ENCODE measurements around the gene FCN2. TPM values are rescaled to one million over a fixed set of nuclear protein-coding genes. Genes with fewer than 3 reads are reported as not detected.

The FCN2 gene
- total RNA-seq, 1 experiment from 2014 or later, result not detected

DNA sequence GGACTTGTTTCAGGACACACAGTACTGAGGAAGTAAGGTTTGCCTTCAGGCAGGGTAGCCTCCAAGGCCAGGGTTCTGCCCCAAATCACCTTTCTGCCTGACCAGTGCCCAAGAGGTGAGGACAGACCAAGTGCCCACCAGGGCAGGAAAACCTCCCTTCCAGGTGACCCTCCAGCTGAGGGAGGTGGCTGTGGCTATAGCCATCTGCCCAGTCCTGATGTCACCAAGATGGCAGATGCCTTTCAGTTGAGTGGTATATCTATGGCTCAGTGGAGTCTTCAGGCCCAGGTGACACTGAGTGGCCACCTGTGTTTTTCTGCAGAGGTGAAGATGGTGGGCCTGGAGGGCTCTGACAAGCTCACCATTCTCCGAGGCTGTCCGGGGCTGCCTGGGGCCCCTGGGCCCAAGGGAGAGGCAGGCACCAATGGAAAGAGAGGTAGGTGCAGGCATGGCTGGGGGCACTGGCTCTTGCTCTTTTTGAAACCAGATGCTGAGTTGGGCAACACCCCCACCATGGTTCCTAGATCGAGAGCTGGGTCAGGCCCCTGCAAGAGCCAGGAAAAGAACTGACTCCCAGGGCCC is 1.7 kb downstream of the FCN2 start:
- BruUV-seq (replicated peaks), result no TSS peak
- H3K27ac ChIP-seq (ENCODE audit: low read depth, low read length), result no peak overlapping the region
- H2AFZ ChIP-seq (ENCODE audit: low read depth, low read length, poor library complexity, severe bottlenecking), result no peak overlapping the region
- no peak for DNase-seq (ENCODE audit: low read depth, low spot score)
- no peak overlapping the region for H3K4me3 ChIP-seq (replicated peaks in 1 of 2; ENCODE audit: low read depth in 1 of 2, low read length in 2 of 2)
- H3K9ac ChIP-seq (ENCODE audit: low read length), result no peak overlapping the region
- no peaks in the 10 kb centered on the region for H3K9me3 ChIP-seq (ENCODE audit: control insufficient read depth in 1 of 2, insufficient read depth in 1 of 2, low read depth in 1 of 2, low read length in 2 of 2)
- no peaks in the 10 kb centered on the region for H3K79me2 ChIP-seq (ENCODE audit: insufficient read depth, low read length)
- no peak for ATAC-seq
- ChIA-PET POLR2A (no interaction called here), RAD21 (ENCODE audit: low non-redundant PET in 1 of 2, low total read pairs in 2 of 2, uncharacterized antibody in 2 of 2, unreplicated experiment in 2 of 2) (no interaction called here), CTCF (no interaction called here)
- H3K27me3 ChIP-seq (ENCODE audit: insufficient read depth, low read length), result no peaks in the 10 kb centered on the region; the same call in 1 of the 2 replicates
- H3K36me3 ChIP-seq (ENCODE audit: control insufficient read depth in 1 of 2, insufficient read depth in 2 of 2, low read length in 2 of 2), result no peaks in the 10 kb centered on the region
- TF ChIP-seq ZNF274 (IDR thresholded peaks at IDR 0.05; ENCODE audit: low read depth, low read length), result no peak
- no peak for TF ChIP-seq SRF (IDR thresholded peaks at IDR 0.05; ENCODE audit: low read depth)
- TF ChIP-seq EGR1 (IDR thresholded peaks at IDR 0.05; ENCODE audit: low read depth), result no peak
- TF ChIP-seq FOSL1 (IDR thresholded peaks at IDR 0.05; ENCODE audit: low read depth), result no peak
- TF ChIP-seq, protein P1, sequence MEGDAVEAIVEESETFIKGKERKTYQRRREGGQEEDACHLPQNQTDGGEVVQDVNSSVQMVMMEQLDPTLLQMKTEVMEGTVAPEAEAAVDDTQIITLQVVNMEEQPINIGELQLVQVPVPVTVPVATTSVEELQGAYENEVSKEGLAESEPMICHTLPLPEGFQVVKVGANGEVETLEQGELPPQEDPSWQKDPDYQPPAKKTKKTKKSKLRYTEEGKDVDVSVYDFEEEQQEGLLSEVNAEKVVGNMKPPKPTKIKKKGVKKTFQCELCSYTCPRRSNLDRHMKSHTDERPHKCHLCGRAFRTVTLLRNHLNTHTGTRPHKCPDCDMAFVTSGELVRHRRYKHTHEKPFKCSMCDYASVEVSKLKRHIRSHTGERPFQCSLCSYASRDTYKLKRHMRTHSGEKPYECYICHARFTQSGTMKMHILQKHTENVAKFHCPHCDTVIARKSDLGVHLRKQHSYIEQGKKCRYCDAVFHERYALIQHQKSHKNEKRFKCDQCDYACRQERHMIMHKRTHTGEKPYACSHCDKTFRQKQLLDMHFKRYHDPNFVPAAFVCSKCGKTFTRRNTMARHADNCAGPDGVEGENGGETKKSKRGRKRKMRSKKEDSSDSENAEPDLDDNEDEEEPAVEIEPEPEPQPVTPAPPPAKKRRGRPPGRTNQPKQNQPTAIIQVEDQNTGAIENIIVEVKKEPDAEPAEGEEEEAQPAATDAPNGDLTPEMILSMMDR (IDR thresholded peaks at IDR 0.05 in 2 of 3, conservative IDR thresholded peaks at IDR 0.05 in 1 of 3; ENCODE audit: borderline replicate concordance in 1 of 3, insufficient read depth in 1 of 3, low read depth in 2 of 3, low read length in 2 of 3), result no peak
- TF ChIP-seq POLR2AphosphoS5 (IDR thresholded peaks at IDR 0.05; ENCODE audit: low read depth, low read length), result no peak
- TF ChIP-seq SP1 (IDR thresholded peaks at IDR 0.05; ENCODE audit: low read depth), result no peak
- TF ChIP-seq, protein P2, sequence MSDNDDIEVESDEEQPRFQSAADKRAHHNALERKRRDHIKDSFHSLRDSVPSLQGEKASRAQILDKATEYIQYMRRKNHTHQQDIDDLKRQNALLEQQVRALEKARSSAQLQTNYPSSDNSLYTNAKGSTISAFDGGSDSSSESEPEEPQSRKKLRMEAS (IDR thresholded peaks at IDR 0.05), result no peak
- TF ChIP-seq, protein P3, sequence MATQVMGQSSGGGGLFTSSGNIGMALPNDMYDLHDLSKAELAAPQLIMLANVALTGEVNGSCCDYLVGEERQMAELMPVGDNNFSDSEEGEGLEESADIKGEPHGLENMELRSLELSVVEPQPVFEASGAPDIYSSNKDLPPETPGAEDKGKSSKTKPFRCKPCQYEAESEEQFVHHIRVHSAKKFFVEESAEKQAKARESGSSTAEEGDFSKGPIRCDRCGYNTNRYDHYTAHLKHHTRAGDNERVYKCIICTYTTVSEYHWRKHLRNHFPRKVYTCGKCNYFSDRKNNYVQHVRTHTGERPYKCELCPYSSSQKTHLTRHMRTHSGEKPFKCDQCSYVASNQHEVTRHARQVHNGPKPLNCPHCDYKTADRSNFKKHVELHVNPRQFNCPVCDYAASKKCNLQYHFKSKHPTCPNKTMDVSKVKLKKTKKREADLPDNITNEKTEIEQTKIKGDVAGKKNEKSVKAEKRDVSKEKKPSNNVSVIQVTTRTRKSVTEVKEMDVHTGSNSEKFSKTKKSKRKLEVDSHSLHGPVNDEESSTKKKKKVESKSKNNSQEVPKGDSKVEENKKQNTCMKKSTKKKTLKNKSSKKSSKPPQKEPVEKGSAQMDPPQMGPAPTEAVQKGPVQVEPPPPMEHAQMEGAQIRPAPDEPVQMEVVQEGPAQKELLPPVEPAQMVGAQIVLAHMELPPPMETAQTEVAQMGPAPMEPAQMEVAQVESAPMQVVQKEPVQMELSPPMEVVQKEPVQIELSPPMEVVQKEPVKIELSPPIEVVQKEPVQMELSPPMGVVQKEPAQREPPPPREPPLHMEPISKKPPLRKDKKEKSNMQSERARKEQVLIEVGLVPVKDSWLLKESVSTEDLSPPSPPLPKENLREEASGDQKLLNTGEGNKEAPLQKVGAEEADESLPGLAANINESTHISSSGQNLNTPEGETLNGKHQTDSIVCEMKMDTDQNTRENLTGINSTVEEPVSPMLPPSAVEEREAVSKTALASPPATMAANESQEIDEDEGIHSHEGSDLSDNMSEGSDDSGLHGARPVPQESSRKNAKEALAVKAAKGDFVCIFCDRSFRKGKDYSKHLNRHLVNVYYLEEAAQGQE (IDR thresholded peaks at IDR 0.05; ENCODE audit: low read depth), result no peak
- TF ChIP-seq, protein P4, sequence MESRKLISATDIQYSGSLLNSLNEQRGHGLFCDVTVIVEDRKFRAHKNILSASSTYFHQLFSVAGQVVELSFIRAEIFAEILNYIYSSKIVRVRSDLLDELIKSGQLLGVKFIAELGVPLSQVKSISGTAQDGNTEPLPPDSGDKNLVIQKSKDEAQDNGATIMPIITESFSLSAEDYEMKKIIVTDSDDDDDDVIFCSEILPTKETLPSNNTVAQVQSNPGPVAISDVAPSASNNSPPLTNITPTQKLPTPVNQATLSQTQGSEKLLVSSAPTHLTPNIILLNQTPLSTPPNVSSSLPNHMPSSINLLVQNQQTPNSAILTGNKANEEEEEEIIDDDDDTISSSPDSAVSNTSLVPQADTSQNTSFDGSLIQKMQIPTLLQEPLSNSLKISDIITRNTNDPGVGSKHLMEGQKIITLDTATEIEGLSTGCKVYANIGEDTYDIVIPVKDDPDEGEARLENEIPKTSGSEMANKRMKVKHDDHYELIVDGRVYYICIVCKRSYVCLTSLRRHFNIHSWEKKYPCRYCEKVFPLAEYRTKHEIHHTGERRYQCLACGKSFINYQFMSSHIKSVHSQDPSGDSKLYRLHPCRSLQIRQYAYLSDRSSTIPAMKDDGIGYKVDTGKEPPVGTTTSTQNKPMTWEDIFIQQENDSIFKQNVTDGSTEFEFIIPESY (IDR thresholded peaks at IDR 0.05; ENCODE audit: extremely low read depth, insufficient replicate concordance, low read length), result no peak
- no peak for TF ChIP-seq TCF7L2 (IDR thresholded peaks at IDR 0.05; ENCODE audit: borderline replicate concordance, extremely low read depth, insufficient read depth, insufficient read length)
- no peak for TF ChIP-seq JUND (IDR thresholded peaks at IDR 0.05)
- TF ChIP-seq POLR2A (IDR thresholded peaks at IDR 0.05; ENCODE audit: borderline replicate concordance, extremely low read depth, insufficient read depth, insufficient read length), result no peak
- TF ChIP-seq CEBPB (IDR thresholded peaks at IDR 0.05; ENCODE audit: low read depth), result no peak
- TF ChIP-seq, protein P5, sequence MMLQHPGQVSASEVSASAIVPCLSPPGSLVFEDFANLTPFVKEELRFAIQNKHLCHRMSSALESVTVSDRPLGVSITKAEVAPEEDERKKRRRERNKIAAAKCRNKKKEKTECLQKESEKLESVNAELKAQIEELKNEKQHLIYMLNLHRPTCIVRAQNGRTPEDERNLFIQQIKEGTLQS (IDR thresholded peaks at IDR 0.05), result no peak
- TF ChIP-seq ELF1 (IDR thresholded peaks at IDR 0.05; ENCODE audit: borderline replicate concordance, low read depth), result no peak
- no peak for TF ChIP-seq RAD21 (IDR thresholded peaks at IDR 0.05; ENCODE audit: low read depth)
- TF ChIP-seq SIN3A (IDR thresholded peaks at IDR 0.05; ENCODE audit: low read depth), result no peak
- no peak for TF ChIP-seq EZH2 (IDR thresholded peaks at IDR 0.05)
- H4K20me1 ChIP-seq (ENCODE audit: insufficient read depth), result no peaks in the 10 kb centered on the region
- no peak overlapping the region for H3K4me2 ChIP-seq (ENCODE audit: low read length)
- no peaks in the 10 kb centered on the region for H3K9me2 ChIP-seq (ENCODE audit: insufficient read depth)
- no peaks in the 10 kb centered on the region for H3K4me1 ChIP-seq (ENCODE audit: control insufficient read depth in 1 of 2, insufficient read depth in 2 of 2, low read length in 2 of 2)
- intact Hi-C loops (cut with micrococcal nuclease), result no loop called here
